ENCODE results near the gene ABCF2.

The ABCF2 gene

DNA sequence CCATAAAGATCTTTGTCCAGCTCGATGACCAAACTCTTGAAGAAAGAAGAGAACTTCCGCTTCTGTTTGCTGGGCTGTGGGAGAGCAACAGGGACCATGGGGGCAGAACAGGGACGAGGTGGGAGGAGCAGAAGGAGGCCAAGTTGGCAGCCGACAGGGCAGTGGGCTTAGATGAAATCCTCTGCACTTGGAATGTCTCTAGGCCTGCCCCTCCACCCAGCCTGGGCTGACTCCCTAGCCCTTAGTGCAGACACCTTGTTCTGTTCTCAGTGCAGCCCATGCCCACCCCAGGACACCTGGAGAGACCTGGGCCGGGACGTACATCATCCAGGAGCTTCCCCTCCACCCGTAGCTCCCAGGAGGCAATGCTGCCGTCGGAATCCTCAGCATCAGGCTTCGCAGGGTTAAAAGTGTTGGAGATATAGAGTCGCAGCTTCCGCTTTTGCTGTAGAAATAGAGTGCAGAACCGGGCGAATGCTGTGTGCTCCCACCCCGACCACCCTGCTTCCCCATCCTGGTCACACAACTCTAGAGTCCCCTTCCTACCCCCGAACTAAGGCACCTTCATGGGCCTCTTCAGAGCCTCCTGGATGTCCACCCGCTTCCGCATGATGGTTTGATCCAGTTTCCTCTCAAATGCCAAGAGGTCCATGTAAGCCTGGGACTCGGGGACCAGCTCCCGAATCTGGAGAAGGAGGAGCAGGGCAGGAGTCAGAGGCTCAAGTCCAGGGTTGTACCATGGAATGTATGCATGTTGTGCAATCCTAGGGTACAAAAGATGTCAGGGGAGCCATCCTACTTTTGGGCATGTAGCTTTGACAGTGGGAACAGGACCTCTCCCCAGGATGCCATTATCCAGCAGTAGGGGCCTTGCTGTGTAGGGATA lies 15.4 kb upstream of the ABCF2 start:
- DNase-seq (ENCODE audit: low spot score): no peak

DNA sequence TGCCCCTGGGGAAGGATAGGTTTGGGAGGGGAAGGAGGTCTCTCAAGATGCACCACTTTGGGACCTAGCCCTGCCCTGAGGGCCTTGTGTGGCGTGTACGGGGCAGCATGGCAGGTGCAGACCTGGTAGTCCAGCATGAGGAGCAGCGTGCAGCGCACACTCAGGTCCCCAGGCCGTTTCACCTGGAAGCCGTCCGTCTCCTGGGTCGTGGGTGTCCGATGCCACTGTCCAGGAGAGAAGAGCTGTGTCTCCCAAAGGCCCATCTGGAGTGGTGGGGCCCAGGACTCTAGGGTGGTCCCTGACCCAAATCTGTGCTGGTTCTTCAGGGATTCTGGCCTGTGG lies 14.7 kb upstream of the ABCF2 start:
- no peak for DNase-seq (ENCODE audit: low spot score)

DNA sequence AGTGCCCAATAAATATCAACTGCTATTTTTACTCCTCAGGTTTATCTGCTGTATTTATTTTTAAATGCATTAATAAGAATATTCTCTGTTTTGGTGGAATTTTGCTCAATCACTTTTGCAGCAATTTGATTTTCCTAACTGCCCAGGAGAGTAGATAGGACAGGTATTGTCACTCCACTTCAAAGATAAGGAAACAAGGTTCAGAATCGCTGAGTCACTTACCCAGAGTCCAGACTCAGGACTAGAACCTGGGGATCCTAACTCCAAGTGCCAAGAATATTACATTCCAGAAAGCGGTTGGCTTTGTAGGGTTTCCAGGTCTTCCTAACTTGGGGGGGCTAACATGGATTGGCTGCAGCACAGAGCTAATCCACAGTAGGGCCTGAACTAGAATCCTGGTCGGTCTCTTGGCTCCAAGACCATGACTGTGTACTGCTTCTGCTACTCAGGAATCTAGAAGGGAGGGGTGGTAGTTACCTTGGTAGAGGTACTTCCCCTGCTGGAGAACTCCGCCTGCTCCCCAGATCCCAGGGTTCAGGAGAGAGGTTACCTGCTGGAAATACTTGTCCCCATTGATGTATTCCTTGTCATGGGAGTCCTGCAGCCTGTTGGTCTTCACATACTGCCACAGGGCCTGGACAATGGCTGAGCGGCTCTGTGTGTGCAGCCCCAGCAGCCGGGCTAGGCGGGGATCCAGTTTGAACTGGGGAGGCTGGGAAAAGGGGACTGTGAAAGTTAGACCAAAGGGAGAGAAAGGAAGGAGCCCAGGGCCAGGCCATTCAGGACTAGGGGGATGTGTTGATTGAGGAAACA lies 14.1 kb upstream of the ABCF2 start:
- DNase-seq (ENCODE audit: low spot score): no peak

DNA sequence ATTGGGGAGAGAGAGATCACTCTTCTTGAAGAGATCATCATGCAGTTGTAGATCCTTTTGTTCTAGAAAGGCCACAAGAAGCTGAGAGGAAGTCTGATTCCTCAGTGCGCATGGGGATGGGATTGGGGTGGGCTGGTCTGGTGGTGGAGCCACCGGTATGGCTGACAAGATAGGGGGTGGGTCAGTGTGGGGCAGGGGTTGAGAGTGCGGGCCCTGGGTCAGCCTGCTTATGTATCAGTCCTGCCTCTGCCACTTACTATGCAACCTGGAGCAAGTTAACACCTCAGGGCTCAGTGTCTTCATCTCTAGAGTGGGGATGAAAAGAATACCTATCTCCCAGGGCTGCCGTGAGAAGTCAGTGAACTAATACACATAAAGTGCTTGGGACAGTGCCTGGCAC lies 13.5 kb upstream of the ABCF2 start:
- DNase-seq (ENCODE audit: low spot score): no peak

DNA sequence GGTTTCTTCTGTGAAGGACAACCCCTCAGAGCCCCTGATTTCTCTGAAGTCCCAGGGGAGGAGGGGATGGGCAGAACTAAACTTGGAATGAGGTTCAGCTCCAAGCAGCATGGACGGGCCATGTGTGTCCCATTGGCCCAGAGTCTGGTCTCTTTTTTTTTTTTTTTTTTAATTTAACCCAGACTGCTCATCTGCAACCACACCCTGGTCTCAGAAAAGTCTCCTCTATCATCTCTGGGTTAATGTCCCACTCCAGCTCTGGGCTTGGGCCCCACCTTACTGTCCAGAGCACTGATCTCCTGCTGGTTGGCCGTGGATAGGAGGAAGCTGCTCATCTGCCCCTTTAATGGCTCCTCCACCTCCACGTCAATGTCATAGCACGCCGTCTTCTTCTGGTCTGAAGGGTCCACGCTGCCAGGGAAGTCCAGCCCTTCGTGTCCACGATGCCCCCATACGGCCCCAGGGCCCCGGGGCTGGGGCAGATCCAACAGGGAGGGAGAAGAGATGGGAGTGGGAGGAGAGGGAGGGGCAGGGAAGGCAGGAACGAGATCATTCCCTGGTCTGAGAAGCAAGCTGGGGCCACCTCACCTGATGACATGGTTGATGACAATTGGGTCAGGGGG lies 12.9 kb upstream of the ABCF2 start:
- no peak for DNase-seq (ENCODE audit: low spot score)

DNA sequence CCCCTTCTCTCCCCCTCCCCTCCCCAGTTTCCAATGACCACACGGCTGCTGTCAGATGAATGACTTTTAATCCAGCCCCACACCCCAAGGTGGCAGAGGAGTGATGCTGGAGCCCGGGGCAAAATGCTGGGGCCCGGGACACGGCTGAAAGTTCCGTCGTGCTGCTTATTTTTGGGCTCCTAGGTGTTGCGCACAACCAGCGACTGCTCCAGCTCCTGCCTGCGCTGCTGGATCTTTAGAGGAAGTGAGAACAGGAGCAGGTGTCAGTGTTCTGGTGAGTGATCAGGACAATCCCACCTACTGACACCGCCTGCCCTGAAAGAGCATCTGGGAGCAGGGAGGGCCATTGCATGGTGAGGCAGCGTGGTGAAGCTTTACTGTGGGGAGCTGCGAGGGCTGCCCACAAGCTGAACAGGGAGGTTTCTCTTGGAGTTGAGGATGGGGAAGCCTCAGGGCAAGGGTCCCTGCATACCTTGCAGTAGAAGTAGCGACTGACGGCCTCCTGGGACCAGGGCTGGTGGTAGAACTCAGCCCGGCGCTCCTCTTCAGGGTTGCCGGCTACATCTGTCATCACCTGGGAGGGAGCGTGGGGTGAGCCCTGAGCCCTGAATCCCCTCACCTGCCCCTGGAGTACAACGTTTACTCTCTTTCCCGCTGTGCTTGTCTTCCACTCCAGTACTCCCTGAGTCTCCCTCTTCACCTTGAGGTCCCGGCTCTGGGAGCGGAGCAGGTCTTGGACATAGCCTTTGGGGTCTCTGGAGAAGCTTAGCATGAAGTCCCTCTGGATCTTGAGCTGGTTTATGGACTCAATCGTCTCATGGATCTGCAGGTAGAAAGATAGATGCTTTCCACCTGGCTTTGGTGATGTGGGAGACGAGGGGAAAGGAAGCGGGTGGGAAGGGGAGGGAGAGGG lies 12.2 kb upstream of the ABCF2 start:
- DNase-seq (ENCODE audit: low spot score): no peak

DNA sequence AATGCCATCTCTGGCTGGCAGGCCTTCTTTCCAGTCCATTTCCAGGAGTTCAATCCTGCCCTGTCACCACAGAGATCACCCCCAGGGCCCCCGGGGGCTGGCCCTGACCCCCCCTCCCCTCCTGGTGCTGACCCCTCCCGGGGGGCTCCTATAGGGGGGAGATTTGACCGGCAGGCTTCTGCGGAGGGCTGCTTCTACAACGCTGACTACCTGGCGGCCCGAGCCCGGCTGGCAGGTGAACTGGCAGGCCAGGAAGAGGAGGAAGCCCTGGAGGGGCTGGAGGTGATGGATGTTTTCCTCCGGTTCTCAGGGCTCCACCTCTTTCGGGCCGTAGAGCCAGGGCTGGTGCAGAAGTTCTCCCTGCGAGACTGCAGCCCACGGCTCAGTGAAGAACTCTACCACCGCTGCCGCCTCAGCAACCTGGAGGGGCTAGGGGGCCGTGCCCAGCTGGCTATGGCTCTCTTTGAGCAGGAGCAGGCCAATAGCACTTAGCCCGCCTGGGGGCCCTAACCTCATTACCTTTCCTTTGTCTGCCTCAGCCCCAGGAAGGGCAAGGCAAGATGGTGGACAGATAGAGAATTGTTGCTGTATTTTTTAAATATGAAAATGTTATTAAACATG lies 11.3 kb upstream of the ABCF2 start:
- no peak for DNase-seq (ENCODE audit: low spot score)

DNA sequence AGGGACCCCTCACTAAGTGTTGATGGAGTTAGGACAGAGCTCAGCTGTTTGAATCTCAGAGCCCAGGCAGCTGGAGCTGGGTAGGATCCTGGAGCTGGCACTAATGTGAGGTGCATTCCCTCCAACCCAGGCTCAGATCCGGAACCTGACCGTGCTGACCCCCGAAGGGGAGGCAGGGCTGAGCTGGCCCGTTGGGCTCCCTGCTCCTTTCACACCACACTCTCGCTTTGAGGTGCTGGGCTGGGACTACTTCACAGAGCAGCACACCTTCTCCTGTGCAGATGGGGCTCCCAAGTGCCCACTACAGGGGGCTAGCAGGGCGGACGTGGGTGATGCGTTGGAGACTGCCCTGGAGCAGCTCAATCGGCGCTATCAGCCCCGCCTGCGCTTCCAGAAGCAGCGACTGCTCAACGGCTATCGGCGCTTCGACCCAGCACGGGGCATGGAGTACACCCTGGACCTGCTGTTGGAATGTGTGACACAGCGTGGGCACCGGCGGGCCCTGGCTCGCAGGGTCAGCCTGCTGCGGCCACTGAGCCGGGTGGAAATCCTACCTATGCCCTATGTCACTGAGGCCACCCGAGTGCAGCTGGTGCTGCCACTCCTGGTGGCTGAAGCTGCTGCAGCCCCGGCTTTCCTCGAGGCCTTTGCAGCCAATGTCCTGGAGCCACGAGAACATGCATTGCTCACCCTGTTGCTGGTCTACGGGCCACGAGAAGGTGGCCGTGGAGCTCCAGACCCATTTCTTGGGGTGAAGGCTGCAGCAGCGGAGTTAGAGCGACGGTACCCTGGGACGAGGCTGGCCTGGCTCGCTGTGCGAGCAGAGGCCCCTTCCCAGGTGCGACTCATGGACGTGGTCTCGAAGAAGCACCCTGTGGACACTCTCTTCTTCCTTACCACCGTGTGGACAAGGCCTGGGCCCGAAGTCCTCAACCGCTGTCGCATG lies 10.5 kb upstream of the ABCF2 start:
- no peak for DNase-seq (ENCODE audit: low spot score)

DNA sequence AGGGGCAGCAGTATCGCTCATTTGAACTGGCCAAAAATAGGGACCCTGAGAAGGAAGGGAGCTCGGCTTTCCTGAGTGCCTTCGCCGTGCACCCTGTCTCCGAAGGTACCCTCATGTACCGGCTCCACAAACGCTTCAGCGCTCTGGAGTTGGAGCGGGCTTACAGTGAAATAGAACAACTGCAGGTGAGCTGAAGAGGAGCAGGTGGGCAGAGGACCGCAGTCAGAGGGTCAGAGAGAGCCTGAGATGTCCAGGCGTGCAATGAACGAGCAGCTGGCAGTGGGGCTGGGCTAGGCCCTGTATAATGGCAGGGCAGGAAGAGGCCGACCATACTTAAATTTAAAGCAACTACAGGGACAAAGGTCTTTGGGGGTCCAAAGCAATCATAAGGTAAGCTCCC lies 9.4 kb upstream of the ABCF2 start:
- DNase-seq (ENCODE audit: low spot score): no peak

DNA sequence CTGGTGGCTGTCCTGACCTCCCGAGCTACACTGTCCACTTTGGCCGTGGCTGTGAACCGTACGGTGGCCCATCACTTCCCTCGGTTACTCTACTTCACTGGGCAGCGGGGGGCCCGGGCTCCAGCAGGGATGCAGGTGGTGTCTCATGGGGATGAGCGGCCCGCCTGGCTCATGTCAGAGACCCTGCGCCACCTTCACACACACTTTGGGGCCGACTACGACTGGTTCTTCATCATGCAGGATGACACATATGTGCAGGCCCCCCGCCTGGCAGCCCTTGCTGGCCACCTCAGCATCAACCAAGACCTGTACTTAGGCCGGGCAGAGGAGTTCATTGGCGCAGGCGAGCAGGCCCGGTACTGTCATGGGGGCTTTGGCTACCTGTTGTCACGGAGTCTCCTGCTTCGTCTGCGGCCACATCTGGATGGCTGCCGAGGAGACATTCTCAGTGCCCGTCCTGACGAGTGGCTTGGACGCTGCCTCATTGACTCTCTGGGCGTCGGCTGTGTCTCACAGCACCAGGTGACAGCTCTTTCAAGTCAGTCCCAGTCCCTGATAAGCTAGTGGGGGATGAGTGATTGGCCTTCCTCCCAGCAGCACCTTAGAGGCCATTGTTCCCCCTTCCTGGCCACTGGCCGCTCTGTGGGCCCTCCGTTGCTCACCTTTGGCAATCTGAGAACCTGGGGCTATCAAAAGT lies 8.2 kb upstream of the ABCF2 start:
- no peak for DNase-seq (ENCODE audit: low spot score)

DNA sequence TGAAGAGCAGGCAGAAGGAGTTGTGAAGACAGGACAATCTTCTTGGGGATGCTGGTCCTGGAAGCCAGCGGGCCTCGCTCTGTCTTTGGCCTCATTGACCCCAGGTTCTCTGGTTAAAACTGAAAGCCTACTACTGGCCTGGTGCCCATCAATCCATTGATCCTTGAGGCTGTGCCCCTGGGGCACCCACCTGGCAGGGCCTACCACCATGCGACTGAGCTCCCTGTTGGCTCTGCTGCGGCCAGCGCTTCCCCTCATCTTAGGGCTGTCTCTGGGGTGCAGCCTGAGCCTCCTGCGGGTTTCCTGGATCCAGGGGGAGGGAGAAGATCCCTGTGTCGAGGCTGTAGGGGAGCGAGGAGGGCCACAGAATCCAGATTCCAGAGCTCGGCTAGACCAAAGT lies 6.8 kb upstream of the ABCF2 start:
- no peak for DNase-seq (ENCODE audit: low spot score)

DNA sequence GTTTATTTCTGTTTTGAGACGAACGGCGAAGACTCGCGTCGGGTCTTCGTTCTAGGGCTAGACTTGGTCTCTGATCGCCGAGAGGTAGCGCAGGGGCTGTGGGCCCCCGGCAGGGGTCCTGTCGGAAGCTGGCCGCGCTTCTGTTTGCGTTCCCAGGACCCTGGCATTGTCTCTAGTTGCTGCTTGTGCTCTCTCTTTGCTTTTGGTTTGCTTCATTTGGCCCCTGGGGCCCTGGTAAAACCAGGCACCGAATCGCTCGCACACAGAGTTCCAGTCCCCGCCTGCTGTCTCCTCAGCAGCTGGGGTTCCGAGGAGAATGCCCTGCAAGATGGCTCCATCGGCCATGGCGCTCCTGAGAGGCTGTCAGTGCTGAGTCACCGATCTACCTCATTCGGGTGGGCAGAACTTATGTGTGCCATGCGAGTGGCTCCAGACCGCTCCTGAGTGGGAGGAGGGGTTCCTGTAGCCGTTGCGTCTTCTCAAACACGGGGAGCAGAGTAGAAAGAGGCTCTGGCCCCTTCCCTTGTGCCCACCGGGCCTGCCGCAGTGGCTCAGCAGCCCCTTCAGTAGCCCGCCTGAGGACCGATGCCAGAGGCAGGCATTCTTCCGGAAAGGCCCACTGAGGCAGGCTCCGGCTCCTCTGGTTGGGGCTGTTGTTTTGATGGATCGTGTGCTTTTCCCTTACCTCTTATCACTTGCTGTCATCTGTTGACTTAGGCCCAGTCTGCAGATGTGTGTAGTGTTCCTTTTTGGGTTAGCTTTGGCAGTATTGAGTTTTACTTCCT lies 6.1 kb upstream of the ABCF2 start:
- peak; percentile 65 for DNase-seq (ENCODE audit: low spot score)

DNA sequence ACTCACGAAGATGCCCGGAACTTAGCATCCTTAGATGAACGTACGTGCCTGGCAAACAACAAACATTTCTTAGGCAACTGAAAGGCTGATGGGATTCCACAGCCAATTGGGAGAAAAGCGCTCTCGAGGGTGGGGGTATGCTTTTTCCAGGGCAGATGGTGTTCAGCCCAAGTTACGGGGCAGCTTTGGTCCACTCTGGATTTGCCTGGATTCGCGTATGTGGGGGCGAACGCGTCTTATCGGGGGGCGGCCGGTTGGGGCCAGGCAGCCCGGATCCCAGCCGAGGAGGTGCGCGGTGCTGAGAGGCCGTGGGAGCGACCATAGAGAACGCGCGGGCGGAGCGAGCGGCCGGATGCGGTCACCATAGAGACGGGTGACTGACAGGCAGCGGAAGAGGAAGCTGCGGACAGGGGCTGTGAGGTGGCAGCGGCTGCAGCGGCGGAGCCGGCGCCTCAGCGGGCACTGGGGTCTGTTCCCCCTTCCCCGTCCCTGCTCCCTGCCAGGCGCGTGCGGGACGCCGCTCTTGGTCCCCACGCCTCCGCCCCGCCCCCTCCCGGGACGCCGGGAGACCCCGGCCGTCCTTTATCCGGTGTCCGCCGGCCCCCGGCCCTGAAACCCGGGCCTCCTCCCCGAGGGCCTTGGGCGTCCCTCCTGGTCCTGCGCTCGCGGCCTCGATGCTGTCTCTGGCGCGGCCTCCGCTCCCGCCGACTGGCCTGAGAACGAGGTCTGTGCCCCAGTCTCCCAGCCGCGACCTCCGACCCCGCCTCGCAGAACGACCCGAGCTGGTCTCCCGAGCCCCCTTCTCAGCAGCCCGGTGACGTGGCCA lies 5.3 kb upstream of the ABCF2 start, which contains the start of gene CHPF2:
Gene CHPF2, plus strand, starts transcription at position 393 of the 826 bp plus-strand sequence. CDS start 1,529 bp downstream, outside the sequence.
- DNase-seq (ENCODE audit: low spot score): peak; percentile 95

DNA sequence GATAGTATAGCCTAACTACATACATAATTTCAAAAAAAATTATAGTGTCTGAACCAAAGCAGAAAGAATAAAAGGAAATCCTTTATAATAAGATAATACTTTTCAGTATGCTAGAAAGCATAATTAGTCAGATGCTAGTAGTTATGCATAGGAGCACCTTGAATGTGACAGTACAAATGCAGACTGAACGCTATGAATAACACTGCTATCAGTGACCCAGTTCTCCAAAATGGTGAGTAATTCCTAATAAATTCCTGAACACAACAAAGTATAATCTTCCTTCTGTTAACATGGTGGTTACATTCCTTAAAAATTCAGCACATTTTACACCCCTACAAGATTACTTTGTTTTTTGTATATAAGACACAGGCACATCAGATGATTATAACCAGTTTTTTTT lies 4.1 kb upstream of the ABCF2 start:
- DNase-seq (ENCODE audit: low spot score): no peak

DNA sequence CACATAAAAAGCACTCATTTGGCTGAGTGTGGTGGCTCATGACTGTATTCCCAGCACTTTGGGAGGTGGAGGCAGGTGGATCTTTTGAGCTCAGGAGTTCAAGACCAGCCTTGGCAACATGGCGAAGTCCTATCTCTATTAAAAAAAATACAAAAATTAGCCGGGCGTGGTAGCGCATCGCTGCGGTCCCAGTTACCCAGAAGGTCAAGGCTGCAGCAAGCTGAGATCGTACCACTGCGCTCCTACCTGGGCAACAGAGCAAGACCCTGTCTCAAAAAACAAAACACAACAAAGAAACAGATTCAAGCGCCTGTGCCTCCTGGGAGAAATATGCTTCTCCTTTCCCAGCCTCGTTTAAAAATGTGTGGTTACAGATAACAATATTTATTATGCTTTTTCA lies 2.2 kb upstream of the ABCF2 start:
- DNase-seq (ENCODE audit: low spot score): no peak

DNA sequence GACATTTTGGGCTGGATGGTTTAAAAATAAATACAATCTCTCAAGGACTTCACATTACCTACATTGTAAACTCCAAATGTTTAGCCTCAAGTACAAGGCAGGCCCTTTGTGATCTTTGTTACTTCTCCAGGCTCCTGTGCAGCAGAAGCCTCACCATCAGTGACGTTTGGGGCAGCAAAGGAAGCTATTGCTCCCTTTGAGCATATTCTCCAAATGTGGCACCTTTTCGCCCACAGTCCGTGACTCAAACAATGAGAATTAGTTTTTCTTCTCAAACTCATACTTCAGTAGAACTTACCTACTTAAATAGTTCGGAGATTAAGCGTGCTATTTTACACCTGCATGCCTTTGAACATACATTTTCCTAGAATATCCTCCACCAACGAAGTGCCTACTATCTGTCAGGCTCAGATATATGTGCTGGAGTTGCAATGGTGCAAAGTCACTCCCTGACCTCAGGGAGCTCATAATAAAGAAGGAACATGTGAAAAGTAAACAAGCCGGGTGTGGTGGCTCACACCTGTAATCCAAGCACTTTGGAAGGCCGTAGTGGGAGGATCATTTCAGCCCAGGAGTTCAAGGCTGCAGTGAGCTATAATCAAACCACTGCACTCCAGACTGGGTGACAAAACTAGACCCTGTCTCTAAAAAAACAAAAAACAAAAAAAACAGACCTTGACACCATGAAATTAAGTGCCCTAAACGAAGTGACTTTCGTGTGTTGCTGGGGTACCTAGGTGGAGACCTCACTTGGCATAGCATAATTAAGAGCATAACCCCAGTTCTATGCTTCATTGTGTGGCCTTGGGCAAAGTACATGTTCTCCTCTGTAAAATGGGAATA lies 1.2 kb upstream of the ABCF2 start:
- DNase-seq (ENCODE audit: low spot score): no peak

DNA sequence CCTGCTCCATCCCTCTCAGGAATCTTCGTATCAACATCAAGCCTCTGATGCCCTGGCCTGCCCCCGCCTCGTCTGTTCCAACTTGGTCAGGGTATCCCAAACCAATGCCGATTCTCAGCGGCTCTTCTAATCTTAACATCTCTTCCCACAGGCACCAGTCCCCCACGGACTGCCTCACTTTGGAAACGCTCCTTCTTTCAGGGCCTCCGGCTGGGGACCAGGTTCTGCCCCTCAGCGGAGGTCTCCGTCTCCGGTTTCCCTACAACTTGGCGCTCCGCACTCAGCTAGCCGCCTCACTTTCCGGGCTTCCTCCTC lies 488 bp downstream of the ABCF2 start:
- DNase-seq (ENCODE audit: low spot score): no peak

Measured in Ammon's horn (tissue), 1 donor.